ENCODE data around the gene GAS7.

The GAS7 gene

GRCh38 chr17:10198509-10199249 is at the start of gene GAS7:
Gene GAS7, minus strand, starts transcription at chr17:10198606.
- no peak for DNase-seq (ENCODE audit: low read depth)

DNA sequence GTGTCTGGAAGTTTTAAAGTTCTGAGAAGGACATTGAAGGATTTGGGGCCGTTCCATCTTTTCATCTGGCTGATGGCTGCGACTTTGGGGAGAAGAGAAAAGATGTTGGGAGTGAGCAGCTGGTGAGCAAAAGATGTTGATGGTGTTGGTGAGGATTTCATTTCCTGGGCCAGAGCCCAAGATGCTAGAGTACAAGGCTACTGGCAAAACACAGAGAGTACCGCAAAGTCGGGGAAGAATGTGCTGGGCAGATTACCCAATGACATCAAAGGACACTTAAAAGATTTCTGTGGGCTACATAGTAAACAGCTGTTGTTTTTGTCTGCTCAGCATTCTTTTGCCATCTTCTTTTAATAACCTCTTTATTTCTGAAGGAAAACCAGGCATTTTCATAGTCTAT is 49.4 kb upstream of the GAS7 start:
- DNase-seq (ENCODE audit: low read depth) = no peak

DNA sequence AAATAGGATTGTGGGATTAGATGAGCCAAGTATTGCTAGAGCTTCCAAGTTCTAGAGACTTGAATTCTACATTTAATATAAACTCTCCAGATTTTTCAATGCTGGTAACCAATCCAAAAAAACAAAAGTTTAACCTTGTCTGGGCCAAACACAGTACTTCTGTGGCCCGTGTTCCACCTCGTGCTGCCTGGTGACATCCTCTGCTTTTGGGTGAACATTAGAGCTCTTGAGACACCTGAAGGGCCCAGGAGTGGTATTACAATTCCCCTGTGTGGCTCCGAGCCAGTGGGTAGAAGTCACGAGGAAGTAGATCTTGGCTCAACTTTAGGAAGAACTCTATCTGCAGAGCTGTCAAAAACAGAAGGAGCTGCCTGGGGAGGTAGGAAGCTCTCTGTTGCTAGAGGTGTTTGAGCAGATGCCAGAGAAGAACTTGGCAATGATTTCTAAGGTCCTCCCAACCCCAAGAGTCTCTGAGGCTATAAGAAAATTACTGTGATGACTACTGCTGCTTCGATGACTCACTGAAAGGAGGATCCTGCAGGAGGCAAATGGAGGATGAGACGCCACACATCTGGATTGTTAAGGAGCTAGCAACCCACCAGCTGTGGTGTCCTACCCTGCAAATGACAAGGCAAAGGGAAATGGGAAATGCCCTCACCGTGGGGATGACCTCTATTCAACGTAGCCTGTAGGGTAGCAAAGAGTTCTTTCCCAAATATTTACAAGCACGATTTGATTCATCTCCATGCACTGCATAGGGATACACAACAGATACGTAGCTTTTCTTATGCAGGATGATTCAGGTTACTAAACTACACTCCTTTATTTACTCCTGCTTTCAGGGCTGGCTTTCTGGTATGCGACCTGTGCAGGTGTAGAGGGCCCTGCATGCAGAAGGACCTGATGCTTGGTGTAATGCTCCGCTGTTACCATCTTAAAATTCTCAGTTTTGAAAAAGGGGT is 45.8 kb upstream of the GAS7 start:
- DNase-seq (ENCODE audit: low read depth) = peak; percentile 46

DNA sequence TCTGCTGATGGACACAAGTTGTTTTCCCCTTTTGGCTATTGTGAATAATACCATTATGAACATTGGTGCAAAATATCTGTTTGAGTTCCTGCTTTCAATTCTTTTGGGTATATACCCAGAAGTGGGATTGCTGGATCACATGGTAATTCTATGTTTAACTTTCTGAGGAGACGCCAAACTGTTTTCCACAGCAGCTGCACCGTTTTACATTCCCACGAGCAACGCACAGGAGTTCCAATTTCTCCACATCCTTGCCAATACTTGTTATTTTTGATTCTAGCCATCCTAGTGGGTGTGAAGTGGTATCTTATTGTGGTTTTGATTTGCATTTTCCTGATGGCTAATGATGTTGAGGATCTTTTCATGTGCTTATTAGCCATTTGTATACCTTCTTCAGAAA is 43.4 kb upstream of the GAS7 start:
- no peak for DNase-seq (ENCODE audit: low read depth)

DNA sequence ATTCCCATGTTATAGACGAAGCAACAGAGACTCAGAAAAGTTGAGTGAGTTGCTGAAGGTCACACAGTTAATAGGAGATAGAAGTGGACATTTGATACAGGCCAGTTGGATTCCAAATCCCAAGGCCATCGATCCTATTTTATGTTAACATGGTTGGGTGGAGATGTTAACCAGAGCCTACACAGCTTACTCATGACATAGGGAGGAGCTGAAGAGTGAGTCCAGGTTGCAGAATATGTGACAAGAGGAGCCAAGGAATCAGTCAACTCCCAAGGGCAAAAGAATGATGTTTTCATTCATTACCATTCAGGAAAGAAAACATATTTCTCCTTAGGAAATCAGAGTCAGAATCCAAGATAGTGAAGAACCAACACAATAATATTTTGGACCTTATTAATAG is 40.3 kb upstream of the GAS7 start:
- no peak for DNase-seq (ENCODE audit: low read depth)

GRCh38 chr17:10234033-10234432 is 35.6 kb upstream of the GAS7 start:
- no peak for DNase-seq (ENCODE audit: low read depth)

- no peak for DNase-seq (ENCODE audit: low read depth)
Measured at GRCh38 chr17:10233161-10233560, 34.8 kb upstream of the GAS7 start.

- DNase-seq (ENCODE audit: low read depth) = no peak
Measured at GRCh38 chr17:10229181-10229580, 30.8 kb upstream of the GAS7 start.

GRCh38 chr17:10226930-10227695 is 28.7 kb upstream of the GAS7 start:
- no peak for DNase-seq (ENCODE audit: low read depth)

DNA sequence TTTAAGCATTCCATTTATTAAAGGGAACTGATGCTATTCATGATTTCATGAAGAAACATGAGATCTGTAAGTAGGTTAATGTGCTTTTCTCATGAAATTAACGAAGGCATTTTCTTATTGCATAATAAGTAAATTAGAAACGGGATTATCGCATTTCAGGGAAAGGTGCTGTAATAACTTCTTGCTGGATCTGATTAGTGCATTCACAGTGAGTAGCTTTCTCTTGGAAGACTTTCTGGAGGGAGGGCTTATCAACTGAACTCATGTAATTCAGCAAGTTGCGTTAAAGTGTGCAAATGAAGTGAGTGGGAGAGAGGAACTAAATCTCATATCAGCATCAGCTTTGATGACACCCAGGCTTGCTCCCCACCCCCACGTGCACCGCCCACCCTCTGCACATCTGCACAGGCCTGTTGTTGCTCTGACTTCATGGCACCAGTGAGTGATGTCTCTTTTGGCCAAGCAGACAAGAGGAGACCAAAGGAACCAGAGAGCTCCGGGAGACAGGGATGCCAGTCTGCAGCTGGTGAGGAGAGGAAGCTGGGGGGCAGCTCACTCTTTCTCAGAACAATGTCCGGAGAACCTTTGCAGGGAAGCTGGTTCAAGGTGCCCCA is 26.3 kb upstream of the GAS7 start:
- DNase-seq (ENCODE audit: low read depth) = no peak

DNA sequence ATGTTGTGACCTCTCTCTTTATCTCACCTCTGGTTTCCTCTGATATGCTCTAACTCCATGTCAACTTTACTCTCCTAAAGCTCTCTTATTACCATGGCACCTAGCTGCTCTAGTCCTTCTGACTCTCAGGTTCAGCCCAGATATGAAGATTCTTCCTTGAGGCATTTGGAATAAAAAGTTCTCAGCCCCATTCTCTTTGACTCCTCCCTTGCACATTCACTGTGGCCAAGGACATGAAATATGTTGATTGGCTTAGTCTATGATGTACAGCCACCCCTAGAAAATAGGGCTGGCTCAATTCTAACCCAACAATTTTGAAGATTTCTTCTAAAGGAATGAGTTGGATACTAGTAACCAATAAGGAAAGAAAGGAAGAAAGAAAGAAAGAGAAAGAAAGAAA is 20.8 kb upstream of the GAS7 start:
- no peak for DNase-seq (ENCODE audit: low read depth)

DNA sequence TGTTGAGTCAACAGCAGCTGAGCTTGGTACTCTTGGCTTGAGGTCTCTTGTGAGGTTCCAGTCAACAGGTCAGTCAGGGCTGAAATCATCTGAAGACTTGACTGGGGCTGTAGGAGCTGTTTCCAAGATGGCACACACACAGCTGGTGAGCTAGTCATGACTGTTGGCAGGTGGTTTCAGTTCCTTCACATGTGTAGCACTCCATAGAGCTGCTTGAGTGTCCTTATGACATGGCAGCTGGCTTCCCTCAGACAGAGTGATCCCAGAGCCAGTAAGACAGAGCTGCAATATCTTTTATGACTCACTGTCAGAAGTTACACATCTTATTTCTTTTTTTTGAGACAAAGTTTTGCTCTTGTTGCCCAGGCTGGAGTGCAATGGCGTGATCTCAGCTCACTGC is 19.5 kb upstream of the GAS7 start:
- no peak for DNase-seq (ENCODE audit: low read depth)

DNA sequence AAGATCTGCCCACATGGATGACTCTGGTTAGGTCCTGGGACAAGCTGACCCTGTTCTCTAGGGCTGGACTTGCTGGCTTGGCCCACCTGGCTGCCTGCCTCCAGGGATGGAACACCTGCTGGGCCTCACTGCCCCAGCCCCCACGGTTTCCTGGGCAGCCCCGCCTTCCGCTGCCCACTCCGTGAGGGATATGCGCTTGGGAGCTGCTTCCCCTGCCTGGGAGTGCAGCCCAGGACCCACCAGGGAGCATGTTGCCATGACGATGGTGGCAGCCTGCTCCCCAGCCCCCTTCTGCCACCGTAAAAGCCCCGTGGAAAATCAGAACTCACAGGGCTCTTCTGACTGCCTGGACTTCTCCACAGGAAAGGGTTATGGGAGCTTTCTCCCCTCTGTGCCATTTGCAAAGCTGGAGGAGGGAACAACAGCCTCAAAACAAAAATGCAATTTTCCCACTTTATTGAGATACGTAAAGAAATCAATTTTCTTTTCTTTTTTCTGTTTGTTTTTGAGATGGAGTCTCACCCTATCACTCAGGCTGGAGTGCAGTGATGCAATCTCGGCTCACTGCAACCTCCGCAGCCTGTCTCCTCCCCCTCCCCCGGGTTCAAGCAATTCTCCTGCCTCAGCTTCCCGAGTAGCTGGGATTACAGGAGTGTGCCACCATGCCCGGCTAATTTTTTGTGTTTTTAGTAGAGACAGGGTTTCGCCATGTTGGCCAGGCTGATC is 18.0 kb upstream of the GAS7 start:
- DNase-seq (ENCODE audit: low read depth) = no peak

DNA sequence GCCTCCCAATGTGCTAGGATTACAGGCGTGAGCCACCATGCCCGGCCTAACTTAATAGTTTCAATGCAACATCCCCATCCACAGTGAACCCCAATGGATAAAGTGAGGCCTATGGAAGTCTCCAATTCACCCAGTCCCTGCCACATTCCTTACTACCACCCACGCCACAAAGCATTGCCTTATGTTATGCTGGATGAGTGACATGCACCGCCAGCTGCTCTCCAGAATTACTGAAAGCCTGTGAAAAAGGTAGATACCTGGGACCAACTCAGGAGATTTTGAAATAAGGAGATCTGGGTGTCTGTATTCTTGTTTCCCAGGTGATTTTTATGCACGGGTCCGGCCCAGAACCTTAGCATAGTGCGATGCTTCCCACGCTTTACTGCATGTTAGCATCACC is 16.9 kb upstream of the GAS7 start:
- DNase-seq (ENCODE audit: low read depth) = no peak

GRCh38 chr17:10211666-10212065 is 13.3 kb upstream of the GAS7 start:
- DNase-seq (ENCODE audit: low read depth) = no peak

DNA sequence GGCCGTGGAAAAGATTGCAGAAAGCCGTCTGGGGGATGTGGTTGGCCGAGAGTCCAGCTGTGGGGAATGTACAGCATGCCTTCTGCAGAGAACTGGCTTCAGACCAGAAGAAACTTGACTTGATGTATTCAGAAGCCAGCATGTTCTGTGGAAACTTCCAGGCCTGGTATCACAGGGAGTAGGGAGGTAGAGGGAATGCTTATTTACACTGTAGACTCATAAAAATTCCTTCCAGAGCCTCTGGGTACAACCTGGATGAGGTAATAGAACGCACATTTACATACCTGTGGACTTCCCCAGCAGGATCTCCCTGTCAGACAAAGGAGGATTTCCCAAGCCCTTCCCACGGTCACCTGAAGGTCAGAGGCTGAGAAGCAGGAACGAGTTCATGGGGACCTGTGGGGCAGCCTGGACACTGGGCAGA is 11.8 kb upstream of the GAS7 start:
- peak; percentile 57 for DNase-seq (ENCODE audit: low read depth)

- no peak for DNase-seq (ENCODE audit: low read depth)
Measured at GRCh38 chr17:10208604-10209193, 10.3 kb upstream of the GAS7 start.

DNA sequence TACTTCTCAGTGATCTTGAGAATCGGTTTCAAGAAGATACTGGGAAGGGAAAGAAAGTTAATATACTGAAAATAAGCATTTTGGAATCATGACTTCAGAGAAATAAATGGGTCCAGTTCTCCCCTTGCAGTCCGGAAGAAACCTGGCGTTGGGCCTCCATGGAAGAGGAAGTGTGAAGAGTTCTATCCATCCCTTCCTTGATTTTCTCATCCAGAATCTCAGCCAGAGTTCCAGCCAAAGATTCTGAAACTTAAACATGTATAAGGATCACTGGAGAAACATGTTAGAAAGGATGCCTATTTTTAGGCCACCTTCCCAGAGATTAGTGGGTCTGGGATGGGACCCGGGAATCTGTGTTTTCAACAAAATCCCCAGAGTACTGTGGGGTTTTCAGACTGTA is 8.7 kb upstream of the GAS7 start:
- no peak for DNase-seq (ENCODE audit: low read depth)

DNA sequence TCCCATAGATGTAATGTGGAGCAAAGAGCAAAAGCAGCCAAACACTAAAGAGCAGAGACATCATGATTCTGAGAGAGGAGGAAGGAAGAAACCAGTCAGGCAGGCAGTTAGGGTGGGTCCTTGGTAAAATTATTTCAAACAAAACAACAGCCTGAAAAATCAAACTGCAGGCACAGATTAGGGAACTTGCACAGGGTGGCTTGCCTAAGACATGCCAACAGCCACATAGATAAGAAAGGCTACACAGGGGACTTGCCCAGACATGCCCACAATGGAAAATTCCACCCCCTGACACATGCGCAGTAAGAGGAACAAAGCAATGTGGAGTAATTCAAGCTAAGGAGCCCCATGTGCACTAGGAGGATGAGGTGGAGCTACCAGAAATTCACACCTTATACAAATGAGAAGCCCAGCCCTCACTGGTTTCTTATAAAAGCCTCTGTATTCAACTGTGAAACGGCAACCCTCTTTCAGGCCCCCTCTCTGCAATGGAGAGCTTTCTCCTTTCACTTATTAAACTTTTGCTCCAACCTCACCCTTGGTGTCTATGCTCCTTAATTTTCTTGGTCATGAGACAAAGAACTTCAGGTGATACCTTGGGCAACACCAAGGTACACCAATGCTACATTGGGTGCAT is 7.3 kb upstream of the GAS7 start:
- DNase-seq (ENCODE audit: low read depth) = no peak

- no peak for DNase-seq (ENCODE audit: low read depth)
Measured at GRCh38 chr17:10201680-10202079, 3.3 kb upstream of the GAS7 start.

- no peak for DNase-seq (ENCODE audit: low read depth)
Measured at GRCh38 chr17:10200645-10201044, 2.2 kb upstream of the GAS7 start.
